Activated CD8-positive, alpha-beta memory T cell treated with anti-CD3 and anti-CD28 coated beads, Interleukin-2, amount 50 U/mL, for 48 hours (primary cell): ENCODE data around the gene MAPK1.
"Not testable (repeated sequence)": the region's sequence is repeated elsewhere in the genome, so short reads cannot be mapped to it uniquely, and the experiment has no call there.

Experiments
- DNase-seq: peaks from one replicate; pipeline ENCODE4 v3.0.0-alpha.2; 2020

Gene MAPK1

DNA sequence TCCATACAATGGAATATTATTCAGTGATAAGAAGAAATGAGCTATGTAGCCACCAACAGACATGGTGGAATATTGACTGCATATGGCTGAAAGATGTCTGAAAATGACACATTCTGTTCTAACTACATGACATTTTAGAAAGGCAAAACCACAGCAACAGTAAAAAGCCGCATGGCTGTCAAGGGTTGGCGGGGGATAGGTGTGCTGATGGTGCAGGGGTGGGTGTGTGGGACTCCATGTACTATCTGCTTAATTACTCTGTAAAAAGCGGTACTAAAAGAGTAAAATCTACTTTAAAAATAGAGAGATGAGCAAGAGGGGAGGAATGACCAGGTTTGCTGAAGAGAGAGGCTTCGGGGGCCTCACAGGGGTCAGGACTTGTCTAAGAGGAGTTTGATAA is 115.2 kb downstream of the MAPK1 start:
- DNase-seq = no peak

DNA sequence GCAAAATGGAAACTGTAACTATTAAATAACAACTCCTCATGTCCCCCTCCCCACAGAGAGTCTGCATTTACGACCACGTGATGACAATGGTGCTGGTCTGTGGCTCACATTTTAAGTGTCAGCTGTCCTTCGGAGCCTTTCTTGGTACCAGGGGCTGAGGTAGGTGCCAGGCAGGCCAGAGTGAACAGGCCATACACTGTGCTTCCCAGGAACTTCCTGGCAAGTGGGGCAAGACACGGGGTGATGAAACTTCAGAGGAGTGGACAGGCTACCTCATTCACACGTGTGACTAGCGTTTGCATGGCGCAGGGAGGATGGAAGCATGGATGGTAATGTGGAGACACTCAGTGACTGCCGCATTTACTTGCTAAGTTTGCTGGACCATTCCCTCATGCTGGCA is 121.5 kb downstream of the MAPK1 start:
- no peak for DNase-seq

- not testable (repeated sequence) for DNase-seq
Measured at GRCh38 chr22:21744917-21745316, 122.5 kb downstream of the MAPK1 start.

GRCh38 chr22:21741790-21742189 is 125.7 kb downstream of the MAPK1 start:
- DNase-seq = no peak

DNA sequence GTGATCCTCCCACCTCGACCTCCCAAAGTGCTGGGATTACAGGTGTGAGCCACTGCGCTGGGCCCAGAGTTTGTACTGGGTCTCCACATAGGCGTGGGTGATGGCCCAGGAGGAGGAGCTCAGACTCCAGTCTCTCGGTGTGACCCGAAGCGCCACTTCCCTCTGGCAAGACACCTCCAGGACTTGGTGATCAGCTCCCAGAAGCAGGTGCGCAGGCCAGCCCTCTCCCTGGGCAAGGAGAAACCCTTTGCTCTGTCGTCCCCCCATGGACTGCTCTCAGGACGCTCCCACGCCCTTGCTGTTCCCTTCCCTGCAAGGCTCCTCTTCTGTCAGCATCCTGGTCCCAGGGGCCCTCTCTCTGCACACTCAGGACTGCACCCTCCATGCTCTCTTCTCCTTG is 126.4 kb downstream of the MAPK1 start:
- no peak for DNase-seq

DNA sequence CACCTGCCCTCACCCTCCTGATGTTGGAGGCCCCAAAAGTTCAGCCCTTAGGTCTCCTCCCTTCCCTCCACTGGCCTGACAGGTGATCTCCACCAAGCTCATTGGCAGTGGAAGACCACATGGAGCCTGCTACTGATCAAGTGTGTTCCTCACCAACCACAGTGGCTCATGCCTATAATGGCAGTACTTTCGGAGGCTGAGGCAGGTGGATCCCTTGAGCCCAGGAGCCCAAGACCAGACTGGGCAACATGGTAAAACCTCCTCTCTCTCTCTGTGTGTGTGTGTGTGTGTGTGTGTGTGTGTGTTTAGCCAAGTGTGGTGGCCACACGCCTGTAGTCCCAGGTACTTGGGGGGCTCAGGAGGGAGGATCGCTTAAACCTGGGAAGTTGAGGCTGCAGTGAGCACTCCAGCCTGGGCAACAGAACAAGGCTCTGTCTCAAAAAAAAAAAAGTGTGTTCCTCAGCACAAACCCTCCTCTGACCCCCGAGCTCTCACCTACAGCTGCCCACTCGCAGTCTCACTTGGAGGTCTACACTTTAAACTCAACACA is 127.5 kb downstream of the MAPK1 start:
- DNase-seq = no peak

GRCh38 chr22:21738966-21739365 is 128.5 kb downstream of the MAPK1 start:
- DNase-seq = no peak

GRCh38 chr22:21738081-21738480 is 129.4 kb downstream of the MAPK1 start:
- no peak for DNase-seq

- DNase-seq = no peak
Measured at GRCh38 chr22:21736948-21737347, 130.5 kb downstream of the MAPK1 start.

- DNase-seq = no peak
Measured at GRCh38 chr22:21736084-21736642, 131.3 kb downstream of the MAPK1 start.

- DNase-seq = peak; percentile 99
Measured at GRCh38 chr22:21735200-21736083, 132.0 kb downstream of the MAPK1 start, which contains the start of gene YPEL1. Gene YPEL1, minus strand, starts transcription at chr22:21735794. Its CDS starts 25,050 bp downstream, at chr22:21710744.

DNA sequence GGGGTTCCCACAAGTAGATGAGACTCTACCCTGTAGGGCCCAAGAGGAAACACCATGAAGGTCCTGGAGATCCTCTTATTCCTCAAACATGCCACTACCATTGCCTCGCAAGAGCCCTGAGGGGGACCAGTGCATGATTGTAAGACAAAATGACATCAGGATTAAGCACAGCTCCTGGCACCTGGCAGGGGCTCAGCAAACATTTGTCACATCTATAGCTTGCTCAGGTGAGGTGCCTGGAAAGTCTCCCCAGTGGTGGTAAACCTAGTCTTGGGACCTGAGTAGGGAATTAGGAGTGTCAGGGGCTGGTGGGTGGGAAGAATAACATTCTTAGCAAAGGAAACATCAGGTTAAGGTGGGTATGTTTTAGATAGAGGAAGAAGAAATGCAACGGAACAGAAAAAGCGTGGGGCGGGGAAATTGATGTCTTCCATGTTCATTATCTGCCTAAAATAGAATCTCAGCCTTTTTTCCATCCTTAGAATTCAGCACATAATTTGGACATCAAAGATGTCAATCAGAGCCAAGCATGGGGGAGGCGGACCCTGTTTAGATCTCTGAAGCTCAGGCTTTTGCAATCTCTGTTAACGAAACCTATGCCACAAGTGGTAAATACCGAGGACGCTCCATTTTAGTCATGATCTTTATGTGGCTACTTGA is 132.8 kb downstream of the MAPK1 start:
- no peak for DNase-seq

- DNase-seq = no peak
Measured at GRCh38 chr22:21731503-21731902, 135.9 kb downstream of the MAPK1 start.

DNA sequence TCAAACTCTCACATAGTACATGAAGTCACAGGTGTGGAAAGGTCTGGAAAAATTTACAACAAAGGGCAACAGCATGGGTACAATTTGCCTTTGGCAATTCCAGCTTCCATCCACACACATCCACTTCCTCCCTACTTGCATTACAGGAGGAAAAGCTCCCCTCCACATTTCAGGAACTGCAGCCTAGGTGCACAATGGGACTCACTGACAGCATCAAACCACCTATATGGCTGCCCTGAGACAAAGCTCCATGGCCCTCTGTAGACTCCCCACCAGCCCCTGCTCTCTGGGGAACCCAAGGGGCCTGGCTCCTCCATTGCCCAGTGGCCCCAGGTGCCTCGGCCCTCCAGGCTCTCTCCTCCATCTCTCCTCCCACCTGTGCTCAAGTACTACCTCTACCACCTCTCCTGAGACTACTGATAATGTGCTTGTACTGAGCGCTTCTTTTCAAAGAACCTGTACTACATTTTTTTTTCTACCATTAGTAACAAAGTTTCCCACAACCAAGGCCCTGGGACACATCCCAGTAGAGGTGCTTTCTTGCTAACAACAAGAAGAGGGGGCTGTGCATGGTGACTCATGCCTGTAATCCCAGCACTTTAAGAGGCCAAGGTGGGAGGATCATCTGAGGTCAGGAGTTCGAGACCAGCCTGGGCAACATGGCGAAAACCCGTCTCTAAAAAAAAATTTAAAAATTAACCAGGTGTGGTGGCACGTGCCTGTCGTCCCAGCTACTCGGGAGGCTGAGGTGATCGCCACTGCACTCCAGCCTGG is 136.7 kb downstream of the MAPK1 start:
- no peak for DNase-seq

- not testable (repeated sequence) for DNase-seq
Measured at GRCh38 chr22:21729184-21729583, 138.3 kb downstream of the MAPK1 start.

DNA sequence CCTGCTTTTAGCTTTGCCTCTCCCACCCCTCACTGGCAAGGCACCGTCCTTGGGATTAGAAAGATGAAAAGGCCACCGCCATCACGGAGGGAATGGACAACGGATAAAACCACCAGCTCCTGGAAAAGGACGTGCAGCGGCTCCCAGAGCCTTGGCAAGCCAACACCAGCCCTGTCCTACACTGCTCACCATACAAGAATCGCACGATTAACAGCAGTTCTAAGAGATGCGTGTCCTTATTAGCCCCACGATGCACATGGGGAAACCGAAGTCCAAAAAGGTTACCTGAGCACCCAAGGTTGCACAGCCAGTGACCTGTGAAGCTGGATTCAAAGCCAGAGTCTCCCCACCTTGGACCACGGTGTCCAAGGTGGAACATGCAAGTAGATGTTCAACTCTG is 139.2 kb downstream of the MAPK1 start:
- no peak for DNase-seq

GRCh38 chr22:21727768-21728167 is 139.7 kb downstream of the MAPK1 start:
- no peak for DNase-seq

GRCh38 chr22:21727159-21727558 is 140.3 kb downstream of the MAPK1 start:
- no peak for DNase-seq

- peak; percentile 62 for DNase-seq
Measured at GRCh38 chr22:21726650-21727049, 140.8 kb downstream of the MAPK1 start.

- no peak for DNase-seq
Measured at GRCh38 chr22:21725956-21726649, 141.3 kb downstream of the MAPK1 start.

- DNase-seq = not testable (repeated sequence)
Measured at GRCh38 chr22:21724496-21724895, 142.9 kb downstream of the MAPK1 start.
